Psoas muscle (tissue), 8 donors: ENCODE results near the gene GAST. TPM values are rescaled to one million over a fixed set of nuclear protein-coding genes. Genes with fewer than 3 reads are reported as not detected.

Experiments used
- ATAC-seq, 4 donors: fragments of 200-7000 bp; cut with Tn5 transposase; one replicate each; pipeline ENCODE4 v1.9.1; 2020; ENCODE audit warnings: moderate library complexity in 3 of 4, mild to moderate bottlenecking in 2 of 4
- DNase-seq, 2 donors: peaks; one replicate each; pipeline ENCODE4 v3.0.0-alpha.2; 2020
- H3K27ac ChIP-seq: fragments of 200-600 bp; one replicate; pipeline ENCODE4 v1.8.0; 2022
- H3K27me3 ChIP-seq, 3 donors: fragments of 200-600 bp in 1 of 3; one replicate each; pipeline versions ENCODE4 v1.6.1 to v1.8.0; 2013 to 2022; ENCODE audit warnings: low read length in 2 of 3, mild to moderate bottlenecking in 2 of 3, moderate library complexity in 1 of 3; ENCODE audit not compliant: insufficient read depth in 3 of 3
- H3K36me3 ChIP-seq, 2 donors: fragments of 200-600 bp in 1 of 2; one replicate each; pipeline versions ENCODE4 v1.6.1 to v1.8.0; 2013 to 2022; ENCODE audit warnings: low read depth in 1 of 2, mild to moderate bottlenecking in 1 of 2, moderate library complexity in 1 of 2; ENCODE audit not compliant: insufficient read depth in 1 of 2
- H3K4me1 ChIP-seq: fragments of 200-600 bp; one replicate; pipeline ENCODE4 v1.8.0; 2022
- H3K4me3 ChIP-seq: fragments of 200-600 bp; one replicate; pipeline ENCODE4 v1.8.0; 2022; ENCODE audit warnings: mild to moderate bottlenecking
- H3K9me3 ChIP-seq: fragments of 200-600 bp; one replicate; pipeline ENCODE4 v1.8.0; 2022
- WGBS, 3 donors: extraction: QIAGEN DNeasy Blood & Tissue Kit; methylation state at CpG; one replicate each; pipeline versions ENCODE4 v1.1.6 to v1.1.7; 2013; 5-methylcytosine and 5-hydroxymethylcytosine counted together
- intact Hi-C, 2 donors: fragments of 100-400 bp; cut with DNase I; formaldehyde crosslinking; loops; one replicate each; pipeline versions ENCODE4 v1.11.0 to v1.14.2; 2022
- polyA plus RNA-seq, 3 donors: library from polyadenylated mRNA; stranded (reverse); fragments of 200-250 nt; gene quantifications; one replicate each; pipeline ENCODE4 v1.2.3, GENCODE V29; 2013
- total RNA-seq, 4 donors: library from RNA; stranded (reverse); fragmentation: NEBNext Ultra II Directional in 2 of 4; extraction: Animal tissue kit (Norgen Biotek cat#: 25700) in 2 of 4; gene quantifications; one replicate each; pipeline versions ENCODE4 v1.2.1 to v1.2.4, GENCODE V29; 2021 to 2023
- TF ChIP-seq, protein P1 (sequence below): fragments of 200-600 bp; IDR thresholded peaks from one replicate; pipeline ENCODE4 v1.8.0; 2022; ENCODE audit warnings: antibody characterized with exemption
- donor health status: healthy with polysubstance abuse.
- donor health status: DM: no; HTN: no; CAD: no; lungs with moderate emphysema.
- donor health status: Bipolar disorder and iron deficiency.
- donor health status: healthy.
- donor health status: DM: yes; HTN: yes; CAD: no.
- donor health status: DM: no; HTN: no; CAD: no.
- donor health status: DM: no; HTN: no; CAD: no.
- donor health status: DM: yes; HTN: yes; CAD: no.

The GAST gene
- total and polyA plus RNA-seq, 7 donors = not detected

DNA sequence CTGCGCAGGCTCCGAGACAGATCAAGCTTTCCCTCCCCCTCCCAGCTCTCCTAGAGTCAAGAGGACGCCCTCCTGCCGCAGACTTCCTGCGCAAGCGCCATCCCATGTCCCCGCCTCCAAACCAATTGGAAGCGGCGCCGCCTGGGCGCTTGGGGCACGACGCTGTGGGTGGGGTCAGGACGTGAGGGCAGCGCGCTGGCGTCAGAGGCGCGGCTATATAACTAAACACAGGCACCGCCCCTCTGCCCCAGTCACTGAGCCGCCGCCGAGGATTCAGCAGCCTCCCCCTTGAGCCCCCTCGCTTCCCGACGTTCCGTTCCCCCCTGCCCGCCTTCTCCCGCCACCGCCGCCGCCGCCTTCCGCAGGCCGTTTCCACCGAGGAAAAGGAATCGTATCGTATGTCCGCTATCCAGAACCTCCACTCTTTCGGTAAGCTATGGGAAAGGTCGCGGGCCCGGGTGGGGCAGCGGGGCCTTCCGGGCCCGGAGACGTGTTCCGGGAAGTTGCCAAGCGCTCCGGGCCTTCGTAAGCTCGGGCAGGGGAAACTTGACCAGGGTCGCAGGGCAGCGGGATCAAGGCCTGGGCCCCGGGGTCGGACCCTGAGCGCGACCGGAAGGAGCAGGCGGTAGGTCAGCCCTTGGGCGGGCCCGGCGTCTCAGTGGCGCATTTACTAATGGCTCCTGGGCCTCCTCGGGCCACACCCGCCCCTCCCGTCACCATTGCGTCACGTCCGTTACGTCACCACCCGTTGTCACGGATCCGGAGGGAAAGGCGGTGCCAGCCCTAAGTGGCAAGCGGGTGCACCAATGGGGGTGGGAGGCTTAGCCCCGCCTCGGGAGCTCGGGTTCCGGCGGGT, 23.3 kb upstream of the GAST start, which contains the start of gene EIF1:
EIF1 (plus strand) TSS at position 245 of the 856 bp plus-strand sequence; CDS start at position 399, 154 bp downstream.
- Histone ChIP-seq H3K4me1 (peaks cover 31% of the 10 kb centered on the region), H3K27ac (peak within 1 kb of the TSS; percentile 100), H3K9me3 (no peaks in the 10 kb centered on the region), H3K36me3 (peaks cover 15 to 45% of the 10 kb centered on the region in 2 donors), H3K27me3 (no peaks in the 10 kb centered on the region), H3K4me3 (peak within 1 kb of the TSS; percentile 87)
- intact Hi-C loops = no loop called here
- TF ChIP-seq, protein P1, sequence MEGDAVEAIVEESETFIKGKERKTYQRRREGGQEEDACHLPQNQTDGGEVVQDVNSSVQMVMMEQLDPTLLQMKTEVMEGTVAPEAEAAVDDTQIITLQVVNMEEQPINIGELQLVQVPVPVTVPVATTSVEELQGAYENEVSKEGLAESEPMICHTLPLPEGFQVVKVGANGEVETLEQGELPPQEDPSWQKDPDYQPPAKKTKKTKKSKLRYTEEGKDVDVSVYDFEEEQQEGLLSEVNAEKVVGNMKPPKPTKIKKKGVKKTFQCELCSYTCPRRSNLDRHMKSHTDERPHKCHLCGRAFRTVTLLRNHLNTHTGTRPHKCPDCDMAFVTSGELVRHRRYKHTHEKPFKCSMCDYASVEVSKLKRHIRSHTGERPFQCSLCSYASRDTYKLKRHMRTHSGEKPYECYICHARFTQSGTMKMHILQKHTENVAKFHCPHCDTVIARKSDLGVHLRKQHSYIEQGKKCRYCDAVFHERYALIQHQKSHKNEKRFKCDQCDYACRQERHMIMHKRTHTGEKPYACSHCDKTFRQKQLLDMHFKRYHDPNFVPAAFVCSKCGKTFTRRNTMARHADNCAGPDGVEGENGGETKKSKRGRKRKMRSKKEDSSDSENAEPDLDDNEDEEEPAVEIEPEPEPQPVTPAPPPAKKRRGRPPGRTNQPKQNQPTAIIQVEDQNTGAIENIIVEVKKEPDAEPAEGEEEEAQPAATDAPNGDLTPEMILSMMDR = no peak
- ATAC-seq = peak; percentile 84 to 88 (median 86)
- WGBS, 3 donors = 0% methylated on average over 70 to 81 of the region's 81 CpGs
- peak; percentile 100 for DNase-seq

DNA sequence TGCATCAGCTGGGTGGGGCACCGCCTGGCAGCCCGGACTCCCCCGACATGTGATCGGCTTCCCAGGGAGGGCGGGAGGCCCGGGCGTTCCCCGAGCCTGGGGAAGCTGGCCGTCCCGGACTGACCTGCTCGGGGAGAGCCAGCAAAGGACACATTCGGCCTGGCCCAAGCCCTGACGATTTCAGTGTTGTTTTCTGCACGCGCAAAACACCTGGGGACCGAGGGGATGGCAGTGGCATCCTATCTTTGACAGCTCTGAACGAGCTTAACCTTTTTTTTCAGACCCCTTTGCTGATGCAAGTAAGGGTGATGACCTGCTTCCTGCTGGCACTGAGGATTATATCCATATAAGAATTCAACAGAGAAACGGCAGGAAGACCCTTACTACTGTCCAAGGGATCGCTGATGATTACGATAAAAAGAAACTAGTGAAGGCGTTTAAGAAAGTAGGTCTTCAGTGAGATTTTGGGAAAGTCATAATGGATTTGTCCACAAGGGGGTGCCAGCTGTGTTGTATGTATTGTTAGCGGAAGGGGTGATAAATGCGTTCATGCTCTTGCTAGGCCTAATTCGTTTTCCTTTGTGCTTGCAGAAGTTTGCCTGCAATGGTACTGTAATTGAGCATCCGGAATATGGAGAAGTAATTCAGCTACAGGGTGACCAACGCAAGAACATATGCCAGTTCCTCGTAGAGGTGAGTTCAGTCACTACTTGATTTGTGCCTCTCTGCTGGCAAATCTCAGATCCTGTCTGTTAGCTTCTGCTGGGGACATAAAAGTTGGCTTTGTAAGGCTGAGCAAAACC, 22.4 kb upstream of the GAST start:
- no peaks in the 10 kb centered on the region for H3K9me3 ChIP-seq
- intact Hi-C loops = no loop called here
- no peak for ATAC-seq
- TF ChIP-seq, protein P1 = peak; percentile 58
- 2 to 4% (median 2%) methylated on average over 27 of the region's 27 CpGs for WGBS, 3 donors
- H3K4me1 ChIP-seq = peaks cover 31% of the 10 kb centered on the region
- peaks cover 18 to 53% of the 10 kb centered on the region in 2 donors for H3K36me3 ChIP-seq
- no peak for DNase-seq
- H3K27me3 ChIP-seq = no peaks in the 10 kb centered on the region
- peak overlapping the region; percentile 87 for H3K4me3 ChIP-seq
- H3K27ac ChIP-seq = peak overlapping the region; percentile 100

DNA sequence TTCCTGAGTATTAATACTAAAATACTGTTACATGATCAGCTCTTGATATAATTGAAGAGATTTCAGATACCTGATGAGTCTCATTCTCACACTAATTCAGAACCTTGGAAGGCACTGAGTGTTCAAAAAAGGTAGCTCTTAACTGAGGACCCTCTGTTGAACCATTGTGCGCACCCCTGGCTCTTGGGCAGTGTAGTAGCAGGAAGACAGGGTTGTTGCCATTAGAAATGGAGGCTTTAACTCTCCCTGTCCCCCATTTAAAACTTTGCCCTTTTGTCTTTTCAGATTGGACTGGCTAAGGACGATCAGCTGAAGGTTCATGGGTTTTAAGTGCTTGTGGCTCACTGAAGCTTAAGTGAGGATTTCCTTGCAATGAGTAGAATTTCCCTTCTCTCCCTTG, 21.6 kb upstream of the GAST start:
- H3K4me1 ChIP-seq = peaks cover 32% of the 10 kb centered on the region
- no peaks in the 10 kb centered on the region for H3K27me3 ChIP-seq
- TF ChIP-seq, protein P1 = no peak
- H3K27ac ChIP-seq = peak overlapping the region; percentile 100
- H3K9me3 ChIP-seq = no peaks in the 10 kb centered on the region
- H3K4me3 ChIP-seq = peak overlapping the region; percentile 87
- 63 to 72% (median 64%) methylated on average over 2 of the region's 2 CpGs for WGBS, 3 donors
- H3K36me3 ChIP-seq = peaks cover 18 to 60% of the 10 kb centered on the region in 2 donors
- intact Hi-C loops = no loop called here
- ATAC-seq (no peak), DNase-seq (no peak)

DNA sequence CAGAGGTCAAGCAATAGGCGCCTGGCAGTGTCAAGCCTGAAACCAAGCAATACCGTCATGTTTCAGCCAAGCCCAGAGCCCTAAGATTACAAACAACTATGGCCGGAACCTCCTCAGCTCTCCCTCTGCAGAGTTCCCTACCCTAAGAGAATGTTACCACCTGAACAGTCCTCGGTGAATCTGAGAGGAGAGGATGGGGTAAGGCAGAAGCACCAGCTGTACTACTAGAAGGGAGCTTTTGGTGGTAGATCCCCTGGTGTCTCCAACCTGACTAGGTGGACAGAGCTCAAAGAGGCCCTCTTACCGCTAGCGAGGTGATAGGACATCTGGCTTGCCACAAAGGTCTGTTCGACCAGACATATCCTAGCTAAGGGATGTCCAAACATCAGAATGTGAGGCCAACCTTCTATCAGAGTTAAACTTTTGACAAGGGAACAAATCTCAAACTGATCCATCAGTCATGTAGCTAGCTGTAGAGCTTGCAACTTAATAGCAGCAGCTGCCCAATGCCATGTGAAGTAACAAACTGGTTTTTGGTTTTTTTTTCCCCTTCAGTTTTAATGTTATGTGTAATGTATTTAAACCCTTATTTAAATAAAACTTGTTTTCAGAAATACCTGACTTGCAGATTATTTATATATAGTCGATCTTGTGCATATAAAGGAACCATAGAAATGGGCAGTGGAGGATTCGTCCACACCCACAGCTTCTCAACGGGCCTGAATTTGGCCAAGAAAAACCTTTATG, 20.9 kb upstream of the GAST start:
- TF ChIP-seq, protein P1 = no peak
- DNase-seq (no peak), ATAC-seq (no peak)
- intact Hi-C loops = no loop called here
- H3K36me3 ChIP-seq = peaks cover 18 to 60% of the 10 kb centered on the region in 2 donors
- H3K9me3 ChIP-seq = no peaks in the 10 kb centered on the region
- H3K27ac ChIP-seq = peak overlapping the region; percentile 100
- H3K27me3 ChIP-seq = no peaks in the 10 kb centered on the region
- WGBS, 3 donors = 59 to 79% (median 66%) methylated on average over 10 of the region's 10 CpGs
- peak overlapping the region; percentile 87 for H3K4me3 ChIP-seq
- peaks cover 39% of the 10 kb centered on the region for H3K4me1 ChIP-seq
